IMR-90 (cell line): ENCODE results near the gene ELFN1. TPM values are rescaled to one million over a fixed set of nuclear protein-coding genes. Genes with fewer than 3 reads are reported as not detected.

ENCODE experiments used
- ATAC-seq: fragments of 200-7000 bp; cut with Tn5 transposase; 2 replicates; pipeline ENCODE4 v1.9.1; 2020; ENCODE audit warnings: low read depth, mild to moderate bottlenecking, moderate library complexity
- BruUV-seq: library from RNA; stranded (reverse); fragments of 400-500 nt; replicated peaks from 2 replicates; lab custom pipeline; 2021; lab: Mats Ljungman, UMichigan
- CTCF ChIA-PET: fragments of 300-600 bp; formaldehyde crosslinking; extraction: SDS; loops from one replicate; lab custom pipeline; 2021; ENCODE audit warnings: antibody characterized with exemption; lab: Yijun Ruan, JAX
- POLR2A ChIA-PET: fragments of 300-600 bp; sonication (Branson Sonifier 250); formaldehyde crosslinking; loops from one replicate; lab custom pipeline; 2022; ENCODE audit warnings: antibody characterized with exemption; ENCODE audit not compliant: unreplicated experiment; lab: Charles Lee
- DNase-seq: peaks from one replicate; pipeline ENCODE4 v3.0.0; 2013
- H2AFZ ChIP-seq: replicated peaks from 2 replicates; pipeline ENCODE3; 2013; ENCODE audit warnings: low read length, mild to moderate bottlenecking; ENCODE audit not compliant: poor library complexity
- H2AK5ac ChIP-seq: 2 replicates; pipeline ENCODE4 v1.6.1; 2013; ENCODE audit warnings: low read depth, low read length, inconsistent platforms
- H2AK9ac ChIP-seq: replicated peaks from 2 replicates; pipeline ENCODE3; 2013; ENCODE audit warnings: mild to moderate bottlenecking, low read depth, low read length, moderate library complexity; ENCODE audit not compliant: poor library complexity
- H2BK120ac ChIP-seq: 2 replicates; pipeline ENCODE4 v1.6.1; 2013; ENCODE audit warnings: low read depth, low read length, inconsistent platforms
- H2BK15ac ChIP-seq: 3 replicates; pipeline ENCODE4 v1.6.1; 2013; ENCODE audit warnings: low read depth, low read length, inconsistent platforms
- H2BK20ac ChIP-seq: 2 replicates; pipeline ENCODE4 v1.6.1; 2013; ENCODE audit warnings: low read depth, mild to moderate bottlenecking, inconsistent platforms, low read length, moderate library complexity
- H2BK5ac ChIP-seq: 2 replicates; pipeline ENCODE4 v1.6.1; 2013; ENCODE audit warnings: mild to moderate bottlenecking, low read depth, low read length, inconsistent platforms; ENCODE audit not compliant: poor library complexity, severe bottlenecking
- H3K14ac ChIP-seq: replicated peaks from 2 replicates; pipeline ENCODE4 v1.6.1; 2013; ENCODE audit warnings: low read depth, low read length, inconsistent platforms
- H3K18ac ChIP-seq: 2 replicates; pipeline ENCODE4 v1.6.1; 2013; ENCODE audit warnings: low read depth, low read length, control low read depth
- H3K23ac ChIP-seq: 2 replicates; pipeline ENCODE4 v1.6.1; 2013; ENCODE audit warnings: low read depth, low read length, inconsistent platforms
- H3K27ac ChIP-seq: 2 replicates; pipeline ENCODE4 v1.5.1; 2013; ENCODE audit warnings: mild to moderate bottlenecking, control low read depth, low read length; ENCODE audit not compliant: insufficient read depth
- H3K27me3 ChIP-seq: 2 replicates; pipeline ENCODE4 v1.6.1; 2013; ENCODE audit warnings: low read length; ENCODE audit not compliant: control insufficient read depth, insufficient read depth
- H3K36me3 ChIP-seq: 2 replicates; pipeline ENCODE4 v1.6.1; 2013; ENCODE audit warnings: low read length, mixed read lengths; ENCODE audit not compliant: control insufficient read depth, insufficient read depth
- H3K4ac ChIP-seq: 2 replicates; pipeline ENCODE4 v1.6.1; 2013; ENCODE audit warnings: low read depth, low read length, inconsistent platforms
- H3K4me1 ChIP-seq: 2 replicates; pipeline ENCODE4 v1.6.1; 2013; ENCODE audit warnings: low read length, mixed read lengths; ENCODE audit not compliant: control insufficient read depth, insufficient read depth
- H3K4me2 ChIP-seq: 2 replicates; pipeline ENCODE4 v1.6.1; 2013; ENCODE audit warnings: low read depth, mild to moderate bottlenecking, control low read depth, low read length, moderate library complexity
- H3K4me3 ChIP-seq: 2 replicates; pipeline ENCODE4 v1.5.1; 2013; ENCODE audit warnings: low read depth, mild to moderate bottlenecking, control low read depth, low read length, moderate library complexity; ENCODE audit not compliant: insufficient read depth
- H3K56ac ChIP-seq: 2 replicates; pipeline ENCODE4 v1.6.1; 2013; ENCODE audit warnings: low read length, inconsistent platforms; ENCODE audit not compliant: insufficient read depth; ENCODE audit errors: extremely low read depth
- H3K79me1 ChIP-seq, 2 experiments: 2 replicates each; pipeline ENCODE4 v1.6.1; 2013; ENCODE audit warnings: low read length in 2 of 2, inconsistent platforms in 1 of 2, low read depth in 1 of 2
- H3K9ac ChIP-seq: 2 replicates; pipeline ENCODE4 v1.6.1; 2013; ENCODE audit warnings: low read depth, low read length, control low read depth
- H3K9me1 ChIP-seq: 2 replicates; pipeline ENCODE4 v1.6.1; 2013; ENCODE audit warnings: low read length, inconsistent platforms; ENCODE audit not compliant: insufficient read depth
- H3K9me3 ChIP-seq: 2 replicates; pipeline ENCODE4 v1.6.1; 2013; ENCODE audit warnings: low read length; ENCODE audit not compliant: control insufficient read depth, insufficient read depth
- H4K20me1 ChIP-seq: 2 replicates; pipeline ENCODE4 v1.6.1; 2013; ENCODE audit warnings: low read length, inconsistent platforms; ENCODE audit not compliant: insufficient read depth
- H4K5ac ChIP-seq: 2 replicates; pipeline ENCODE4 v1.6.1; 2013; ENCODE audit warnings: mild to moderate bottlenecking, low read depth, low read length, control low read depth
- H4K8ac ChIP-seq, 2 experiments: 2 replicates each; pipeline ENCODE4 v1.6.1; 2013; ENCODE audit warnings: low read depth in 2 of 2, low read length in 2 of 2, control low read depth in 1 of 2, inconsistent platforms in 1 of 2
- H4K91ac ChIP-seq: 2 replicates; pipeline ENCODE4 v1.6.1; 2013; ENCODE audit warnings: low read depth, low read length, inconsistent platforms; ENCODE audit not compliant: insufficient read depth
- BHLHE40 ChIP-seq: fragments of 150-350 bp; IDR thresholded peaks from 2 replicates; pipeline ENCODE4 v1.6.1; 2016; ENCODE audit warnings: mild to moderate bottlenecking, low read depth, low read length
- CEBPB ChIP-seq: IDR thresholded peaks from 2 replicates; pipeline ENCODE4 v1.6.1; 2012; ENCODE audit warnings: low read depth, low read length, improper control_type of control experiment
- CHD1 ChIP-seq: IDR thresholded peaks from 2 replicates; pipeline ENCODE4 v1.6.1; 2012; ENCODE audit warnings: low read depth, low read length, improper control_type of control experiment
- FOS ChIP-seq: fragments of 150-350 bp; IDR thresholded peaks from 2 replicates; pipeline ENCODE4 v1.6.1; 2016; ENCODE audit warnings: low read depth, low read length
- MAFK ChIP-seq: IDR thresholded peaks from 2 replicates; pipeline ENCODE4 v1.6.1; 2012; ENCODE audit warnings: low read depth, low read length, improper control_type of control experiment
- MAZ ChIP-seq: IDR thresholded peaks from 2 replicates; pipeline ENCODE4 v1.6.1; 2012; ENCODE audit warnings: low read depth, mild to moderate bottlenecking, low read length, improper control_type of control experiment, moderate library complexity, borderline replicate concordance
- MXI1 ChIP-seq: IDR thresholded peaks from 2 replicates; pipeline ENCODE4 v1.6.1; 2012; ENCODE audit warnings: low read depth, mild to moderate bottlenecking, low read length, moderate library complexity, borderline replicate concordance
- NFE2L2 ChIP-seq: fragments of 150-350 bp; IDR thresholded peaks from 2 replicates; pipeline ENCODE4 v1.6.1; 2016; ENCODE audit warnings: low read depth, mild to moderate bottlenecking, low read length
- POLR2A ChIP-seq: IDR thresholded peaks from 2 replicates; pipeline ENCODE4 v1.6.1; 2012; ENCODE audit warnings: mild to moderate bottlenecking, low read depth, low read length
- RAD21 ChIP-seq: IDR thresholded peaks from 2 replicates; pipeline ENCODE4 v1.6.1; 2012; ENCODE audit warnings: low read length, improper control_type of control experiment
- RCOR1 ChIP-seq: IDR thresholded peaks from 2 replicates; pipeline ENCODE4 v1.6.1; 2012; ENCODE audit warnings: mild to moderate bottlenecking, low read length, improper control_type of control experiment; ENCODE audit not compliant: insufficient replicate concordance
- RFX5 ChIP-seq: IDR thresholded peaks from 2 replicates; pipeline ENCODE4 v1.8.0; 2012; ENCODE audit warnings: low read depth, mild to moderate bottlenecking, low read length, moderate library complexity
- SMC3 ChIP-seq: fragments of 150-350 bp; IDR thresholded peaks from 2 replicates; pipeline ENCODE4 v1.6.1; 2016; ENCODE audit warnings: low read depth, mild to moderate bottlenecking, antibody characterized with exemption, low read length, moderate library complexity
- WGBS, 2 experiments: methylation state at CpG; one replicate each; pipeline versions ENCODE4 v1.1.5 to v1.1.7; 2013; ENCODE audit warnings: missing lambda C conversion rate in 2 of 2; ENCODE audit not compliant: insufficient read length in 1 of 2; ENCODE audit errors: extremely low coverage in 2 of 2; 5-methylcytosine and 5-hydroxymethylcytosine counted together
- dilution Hi-C: fragments of 300-500 bp; cut with HindIII; formaldehyde crosslinking; loops from one replicate; pipeline ENCODE4 v1.14.3; 2018; ENCODE audit warnings: low sequenced_read_pairs; ENCODE audit not compliant: unreplicated experiment
- in situ Hi-C: fragments of 300-500 bp; cut with MboI; formaldehyde crosslinking; loops from 3 replicates; pipeline ENCODE4 v1.14.3; 2019; ENCODE audit warnings: low sequenced_read_pairs, inconsistent platforms, mixed read lengths
- intact Hi-C: fragments of 100-400 bp; cut with micrococcal nuclease; formaldehyde crosslinking; loops from 2 replicates; pipeline ENCODE4 v1.10.0; 2022
- polyA plus RNA-seq, 3 experiments: library from polyadenylated mRNA; depleted of rRNA; stranded (reverse); fragments of >200 nt; gene quantifications; 2 replicates each; pipeline ENCODE4 v1.2.3, GENCODE V29; 2012; ENCODE audit warnings: low replicate concordance in 1 of 3
- total RNA-seq: library from RNA; depleted of rRNA; stranded (reverse); fragments of >200 nt; gene quantifications from 2 replicates; pipeline ENCODE4 v1.2.3, GENCODE V29; 2012
- TF ChIP-seq, protein P1 (sequence below): conservative IDR thresholded peaks from 2 replicates; pipeline ENCODE4 v1.5.1; 2012; ENCODE audit warnings: mild to moderate bottlenecking, low read depth, low read length, improper control_type of control experiment
- TF ChIP-seq, protein P2 (sequence below): fragments of 150-350 bp; IDR thresholded peaks from 2 replicates; pipeline ENCODE4 v1.6.1; 2017; ENCODE audit warnings: mild to moderate bottlenecking, antibody characterized with exemption, low read length, low read depth
- TF ChIP-seq, protein P3 (sequence below): fragments of 150-350 bp; IDR thresholded peaks from 2 replicates; pipeline ENCODE4 v1.6.1; 2016; ENCODE audit warnings: low read depth, mild to moderate bottlenecking, low read length, moderate library complexity, borderline replicate concordance

ELFN1 gene
- total and polyA plus RNA-seq, 2 of the 4 experiments (the other 2 are of a cell fraction): 1.6 to 5.2 TPM

DNA sequence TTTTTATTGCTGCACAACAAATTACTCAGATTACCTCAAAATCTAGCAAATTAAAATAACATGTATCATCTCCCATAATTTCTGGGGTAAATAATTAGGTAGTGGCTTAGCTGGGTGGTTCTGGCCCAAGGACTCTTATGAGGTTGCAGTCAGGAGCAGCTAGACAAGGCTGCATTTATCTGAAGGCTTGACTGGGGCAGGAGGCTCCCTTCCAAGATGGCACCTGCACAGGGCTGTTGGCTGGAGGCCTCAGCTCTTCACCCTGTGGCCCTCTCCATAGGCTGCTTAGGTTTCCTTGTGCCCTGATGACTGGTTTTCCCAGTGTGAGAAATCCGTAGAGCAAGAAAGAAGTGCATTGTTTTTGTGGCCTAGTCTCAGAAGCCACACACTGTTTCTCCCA is 34.7 kb upstream of the ELFN1 start:
- H4K20me1 ChIP-seq: no peaks in the 10 kb centered on the region
- no peaks in the 10 kb centered on the region for H3K79me1 ChIP-seq
- H3K4ac ChIP-seq: no peak overlapping the region
- no peak overlapping the region for H4K8ac ChIP-seq
- no peak overlapping the region for H3K14ac ChIP-seq
- intact Hi-C loops: no loop called here
- no peak overlapping the region for H3K4me2 ChIP-seq
- BruUV-seq: no TSS peak
- POLR2A ChIA-PET: no interaction called here
- H4K91ac ChIP-seq: no peak overlapping the region
- H2BK20ac ChIP-seq: no peak overlapping the region
- no peaks in the 10 kb centered on the region for H3K36me3 ChIP-seq
- H2BK15ac ChIP-seq: no peak overlapping the region
- H3K27ac ChIP-seq: no peak overlapping the region
- no peak overlapping the region for H4K5ac ChIP-seq
- no peak overlapping the region for H2AK9ac ChIP-seq
- H3K9me3 ChIP-seq: peaks cover 18% of the 10 kb centered on the region
- H3K23ac ChIP-seq: no peak overlapping the region
- no peak overlapping the region for H2AFZ ChIP-seq
- no peak overlapping the region for H3K4me3 ChIP-seq
- H3K9ac ChIP-seq: no peak overlapping the region
- ATAC-seq: no peak
- CTCF ChIA-PET: no interaction called here
- no peaks in the 10 kb centered on the region; the same call in 1 of the 2 replicates for H3K9me1 ChIP-seq
- no peak overlapping the region for H2AK5ac ChIP-seq
- no peak for TF ChIP-seq MAFK
- TF ChIP-seq, protein P1, sequence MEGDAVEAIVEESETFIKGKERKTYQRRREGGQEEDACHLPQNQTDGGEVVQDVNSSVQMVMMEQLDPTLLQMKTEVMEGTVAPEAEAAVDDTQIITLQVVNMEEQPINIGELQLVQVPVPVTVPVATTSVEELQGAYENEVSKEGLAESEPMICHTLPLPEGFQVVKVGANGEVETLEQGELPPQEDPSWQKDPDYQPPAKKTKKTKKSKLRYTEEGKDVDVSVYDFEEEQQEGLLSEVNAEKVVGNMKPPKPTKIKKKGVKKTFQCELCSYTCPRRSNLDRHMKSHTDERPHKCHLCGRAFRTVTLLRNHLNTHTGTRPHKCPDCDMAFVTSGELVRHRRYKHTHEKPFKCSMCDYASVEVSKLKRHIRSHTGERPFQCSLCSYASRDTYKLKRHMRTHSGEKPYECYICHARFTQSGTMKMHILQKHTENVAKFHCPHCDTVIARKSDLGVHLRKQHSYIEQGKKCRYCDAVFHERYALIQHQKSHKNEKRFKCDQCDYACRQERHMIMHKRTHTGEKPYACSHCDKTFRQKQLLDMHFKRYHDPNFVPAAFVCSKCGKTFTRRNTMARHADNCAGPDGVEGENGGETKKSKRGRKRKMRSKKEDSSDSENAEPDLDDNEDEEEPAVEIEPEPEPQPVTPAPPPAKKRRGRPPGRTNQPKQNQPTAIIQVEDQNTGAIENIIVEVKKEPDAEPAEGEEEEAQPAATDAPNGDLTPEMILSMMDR: no peak
- TF ChIP-seq POLR2A: no peak
- no peak for TF ChIP-seq FOS
- TF ChIP-seq CHD1: no peak
- TF ChIP-seq CEBPB: no peak
- TF ChIP-seq RCOR1: no peak
- no peak for TF ChIP-seq SMC3
- no peak for TF ChIP-seq RFX5
- TF ChIP-seq, protein P2, sequence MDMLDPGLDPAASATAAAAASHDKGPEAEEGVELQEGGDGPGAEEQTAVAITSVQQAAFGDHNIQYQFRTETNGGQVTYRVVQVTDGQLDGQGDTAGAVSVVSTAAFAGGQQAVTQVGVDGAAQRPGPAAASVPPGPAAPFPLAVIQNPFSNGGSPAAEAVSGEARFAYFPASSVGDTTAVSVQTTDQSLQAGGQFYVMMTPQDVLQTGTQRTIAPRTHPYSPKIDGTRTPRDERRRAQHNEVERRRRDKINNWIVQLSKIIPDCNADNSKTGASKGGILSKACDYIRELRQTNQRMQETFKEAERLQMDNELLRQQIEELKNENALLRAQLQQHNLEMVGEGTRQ: no peak
- TF ChIP-seq MAZ: no peak
- no peak for TF ChIP-seq NFE2L2
- TF ChIP-seq, protein P3, sequence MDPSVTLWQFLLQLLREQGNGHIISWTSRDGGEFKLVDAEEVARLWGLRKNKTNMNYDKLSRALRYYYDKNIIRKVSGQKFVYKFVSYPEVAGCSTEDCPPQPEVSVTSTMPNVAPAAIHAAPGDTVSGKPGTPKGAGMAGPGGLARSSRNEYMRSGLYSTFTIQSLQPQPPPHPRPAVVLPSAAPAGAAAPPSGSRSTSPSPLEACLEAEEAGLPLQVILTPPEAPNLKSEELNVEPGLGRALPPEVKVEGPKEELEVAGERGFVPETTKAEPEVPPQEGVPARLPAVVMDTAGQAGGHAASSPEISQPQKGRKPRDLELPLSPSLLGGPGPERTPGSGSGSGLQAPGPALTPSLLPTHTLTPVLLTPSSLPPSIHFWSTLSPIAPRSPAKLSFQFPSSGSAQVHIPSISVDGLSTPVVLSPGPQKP: no peak
- TF ChIP-seq RAD21: no peak
- TF ChIP-seq BHLHE40: no peak
- no peak for TF ChIP-seq MXI1
- H3K4me1 ChIP-seq: no peaks in the 10 kb centered on the region
- no peak overlapping the region for H3K18ac ChIP-seq
- no peak for DNase-seq
- H2BK5ac ChIP-seq: no peak overlapping the region
- H2BK120ac ChIP-seq: no peak overlapping the region
- in situ Hi-C loops: no loop called here
- no peak overlapping the region for H3K56ac ChIP-seq
- dilution Hi-C loops: no loop called here
- no CpG with 5 or more reads among the region's 1 CpG for WGBS, 2 experiments
- H3K27me3 ChIP-seq: peaks cover 23% of the 10 kb centered on the region
